NCI-H2227 (cell line): ENCODE results near the gene KPTN.

Experiments
- DNase-seq: peaks from one replicate; lab custom pipeline; 2025; ENCODE audit not compliant: unreplicated experiment; lab: John Stamatoyannopoulos, UW

Gene KPTN

DNA sequence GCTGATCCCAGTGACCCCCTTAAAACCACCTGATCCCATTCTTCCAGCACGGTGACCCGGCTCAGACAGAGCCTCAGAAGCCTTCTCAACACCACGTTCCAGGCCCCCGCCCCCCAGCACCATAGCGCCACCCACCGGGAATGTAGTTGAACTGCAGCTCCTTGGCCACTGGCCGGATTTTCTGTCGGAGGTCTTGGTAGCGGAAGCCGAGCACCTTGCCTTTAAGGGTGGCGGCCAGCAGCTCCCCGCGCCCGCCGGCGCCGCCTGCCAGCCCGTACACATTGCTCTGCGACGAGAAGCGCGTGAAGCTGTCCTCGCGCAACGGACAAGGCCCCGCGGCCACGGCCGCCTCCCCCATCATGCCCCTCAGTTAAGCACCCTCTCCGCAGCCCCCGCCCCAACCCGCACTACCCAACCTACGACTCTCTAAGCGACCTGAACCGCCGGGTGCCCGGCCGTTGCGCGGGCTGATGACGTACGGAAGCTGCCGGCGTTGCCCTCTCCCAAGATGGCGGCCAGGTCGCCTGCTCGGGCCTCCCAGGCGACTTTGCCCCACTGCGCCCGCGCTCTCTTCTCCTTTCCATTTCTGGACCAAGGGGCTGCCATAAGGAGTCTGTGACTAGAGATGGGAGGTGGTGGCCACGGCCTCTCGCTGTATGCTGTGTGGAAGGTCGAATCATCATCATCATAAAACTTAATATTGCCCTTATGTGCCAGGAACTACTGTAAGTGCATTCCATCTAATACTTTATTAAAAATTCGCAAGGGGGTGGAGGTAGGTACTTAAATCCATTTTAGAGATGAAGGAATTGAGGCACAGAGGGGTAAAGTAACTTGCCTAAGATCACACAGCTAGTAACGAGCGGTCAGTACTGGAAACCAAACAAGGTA is at the start of gene KPTN:
KPTN (minus strand) TSS at position 420 of the 891 bp plus-strand sequence; CDS start at position 361, 59 bp downstream.
- peak; percentile 91 for DNase-seq

DNA sequence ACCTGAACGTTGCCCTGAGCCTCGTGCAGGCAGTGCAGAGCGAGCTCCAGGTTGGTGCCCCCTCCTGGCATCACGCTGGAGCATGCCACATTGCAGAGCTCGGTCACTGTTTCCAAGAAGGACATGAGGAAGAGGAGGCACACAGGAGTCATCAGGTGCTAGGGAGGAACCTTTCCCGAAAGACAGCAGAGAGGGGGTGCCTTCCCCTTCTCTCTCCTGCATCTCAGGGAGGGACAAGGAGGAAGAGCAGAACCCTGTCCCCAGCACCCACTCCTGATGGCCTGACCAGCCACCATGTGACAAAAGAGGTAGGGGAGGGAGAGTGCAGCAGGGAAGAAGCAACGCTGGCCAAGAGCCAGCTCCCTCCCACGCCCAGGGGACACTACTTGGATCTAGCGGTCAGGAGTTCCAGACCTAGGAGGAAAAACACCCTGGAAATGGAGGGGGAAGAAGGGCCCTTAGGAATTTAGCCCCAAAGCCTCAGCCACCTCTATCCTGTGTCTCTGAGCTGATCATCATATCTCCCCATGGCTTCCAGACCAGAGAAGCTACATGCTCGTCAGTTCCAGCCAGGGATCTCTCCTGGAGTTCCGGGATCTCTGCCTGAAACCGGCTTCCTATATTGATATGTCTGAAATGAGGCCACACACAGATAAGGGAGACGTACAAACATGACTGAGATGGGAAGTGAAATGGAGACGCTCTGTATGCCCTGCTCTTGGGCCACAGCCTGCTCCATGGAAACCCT is 47.8 kb upstream of the KPTN start:
- DNase-seq, result no peak

DNA sequence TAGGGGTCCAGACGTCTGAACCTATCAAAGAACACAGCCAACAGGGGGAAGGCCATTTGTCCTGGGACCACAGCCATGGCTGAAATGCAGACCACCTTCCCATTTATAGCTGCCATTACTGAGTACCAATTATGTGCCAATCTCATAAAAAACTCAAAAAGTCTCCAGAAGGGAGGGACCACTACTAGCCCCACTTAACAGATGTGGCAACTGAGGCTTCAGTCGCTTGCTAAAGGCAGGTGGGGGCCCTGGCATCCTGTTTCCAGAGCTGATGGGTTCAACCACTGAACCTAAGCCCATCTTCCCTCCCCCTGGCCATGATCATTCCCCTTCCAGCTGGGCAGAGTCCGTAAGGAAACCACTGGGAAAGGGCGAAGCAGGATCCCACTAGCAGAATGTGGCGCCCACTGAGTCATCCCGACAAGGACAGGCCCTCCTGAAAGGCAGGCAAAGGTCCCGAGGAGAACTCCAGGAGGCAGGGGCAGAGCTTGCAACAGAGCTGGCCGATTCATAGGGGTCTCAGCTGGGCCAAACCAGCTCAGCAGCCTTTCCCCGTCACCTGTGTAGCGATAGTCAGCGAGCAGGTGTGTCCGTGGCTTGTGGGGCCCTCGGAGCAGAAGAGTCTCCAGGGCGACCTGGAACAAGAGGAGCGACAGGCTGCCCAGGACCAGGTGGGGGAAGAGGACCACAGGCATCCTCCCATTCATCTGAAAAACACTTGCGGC is 45.2 kb upstream of the KPTN start:
- no peak for DNase-seq

DNA sequence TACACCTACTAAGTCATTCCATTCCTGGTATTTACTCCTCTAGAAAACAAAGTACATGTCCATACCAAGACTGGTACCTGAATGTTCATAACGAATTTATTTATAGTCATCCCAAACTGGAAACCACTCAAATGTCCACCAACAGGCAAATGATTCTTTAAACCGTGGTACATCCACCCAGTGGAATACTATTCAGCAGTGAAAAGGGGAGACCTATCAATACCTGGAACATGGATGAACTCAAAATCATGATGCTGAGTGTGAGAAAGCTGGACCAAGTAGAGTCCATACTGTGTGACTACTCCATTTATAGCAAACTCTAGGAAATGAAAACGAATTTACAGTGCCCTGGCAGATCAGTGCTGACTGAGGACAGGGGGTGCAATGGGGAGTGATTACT is 42.8 kb upstream of the KPTN start:
- DNase-seq, result no peak

DNA sequence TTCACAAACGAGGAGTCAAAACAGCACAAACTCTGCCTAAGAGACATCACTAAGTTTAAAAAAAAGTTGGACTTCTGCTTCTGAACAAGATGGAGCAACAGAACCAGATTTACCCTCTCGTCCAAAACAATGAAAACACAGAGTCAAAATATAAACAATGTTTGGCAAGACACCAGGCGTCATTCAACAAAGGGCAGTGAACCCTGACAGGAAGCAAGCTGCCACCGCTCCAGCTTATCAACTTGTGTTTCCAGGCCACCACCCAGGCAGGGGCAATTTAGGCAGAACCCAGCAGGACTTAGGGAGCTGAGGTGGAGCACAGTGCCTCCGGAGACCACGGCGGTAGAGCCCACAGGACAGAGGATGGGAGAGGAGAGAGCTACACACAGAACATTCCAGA is 39.5 kb upstream of the KPTN start:
- DNase-seq, result no peak

DNA sequence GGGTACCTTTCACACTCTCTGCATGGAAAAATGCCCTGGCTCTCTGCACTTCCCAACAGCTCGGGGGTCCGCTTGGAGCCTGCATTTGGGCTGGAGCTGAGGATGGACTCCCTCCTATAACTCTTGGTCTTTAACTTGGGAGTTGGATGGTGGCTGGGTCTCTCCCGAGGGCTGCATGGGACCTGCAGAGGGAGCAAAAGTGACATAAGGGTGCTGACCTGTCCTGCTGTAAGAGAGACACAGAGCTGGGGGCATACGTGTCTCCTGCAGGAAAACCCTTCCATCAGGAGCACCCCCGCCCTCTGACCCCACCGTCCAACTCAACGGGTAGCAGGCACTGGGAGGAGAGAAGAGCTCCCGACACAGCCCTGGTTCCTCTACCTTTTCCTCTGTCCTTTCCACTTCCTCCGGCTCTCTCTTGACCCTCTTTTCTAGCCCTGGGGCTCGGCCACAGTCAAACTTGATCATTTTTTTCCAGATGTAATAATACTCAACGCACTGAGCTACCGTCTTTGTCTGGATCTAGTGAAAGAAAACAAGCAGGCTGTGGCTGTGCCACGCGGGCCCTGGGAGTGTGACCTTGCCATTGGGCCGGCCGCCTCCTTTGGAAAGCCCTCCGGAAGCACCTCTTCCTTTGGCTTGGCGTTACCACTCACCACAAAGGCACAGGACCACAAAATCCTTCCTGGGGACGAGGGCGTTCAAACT is 37.6 kb upstream of the KPTN start:
- no peak for DNase-seq

DNA sequence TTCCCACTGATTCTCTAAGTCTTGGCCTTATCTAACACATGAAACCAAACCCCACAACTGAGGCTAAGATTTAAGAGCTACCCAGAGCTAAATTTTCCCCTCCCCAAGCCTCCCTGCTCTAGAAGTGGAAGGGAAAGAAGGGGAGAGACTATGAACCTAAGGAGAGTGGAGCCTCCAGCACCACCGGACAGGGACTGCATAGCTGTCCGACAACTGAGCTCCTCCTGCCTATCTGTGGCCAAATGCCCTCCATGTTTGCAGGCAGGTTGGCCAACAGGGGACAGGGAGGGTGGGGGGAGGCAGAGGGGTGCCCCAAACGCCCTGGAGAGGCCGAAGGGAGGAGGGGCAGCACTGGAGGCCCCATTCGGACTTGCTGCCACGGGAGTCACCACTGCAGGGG is 36.8 kb upstream of the KPTN start:
- no peak for DNase-seq

DNA sequence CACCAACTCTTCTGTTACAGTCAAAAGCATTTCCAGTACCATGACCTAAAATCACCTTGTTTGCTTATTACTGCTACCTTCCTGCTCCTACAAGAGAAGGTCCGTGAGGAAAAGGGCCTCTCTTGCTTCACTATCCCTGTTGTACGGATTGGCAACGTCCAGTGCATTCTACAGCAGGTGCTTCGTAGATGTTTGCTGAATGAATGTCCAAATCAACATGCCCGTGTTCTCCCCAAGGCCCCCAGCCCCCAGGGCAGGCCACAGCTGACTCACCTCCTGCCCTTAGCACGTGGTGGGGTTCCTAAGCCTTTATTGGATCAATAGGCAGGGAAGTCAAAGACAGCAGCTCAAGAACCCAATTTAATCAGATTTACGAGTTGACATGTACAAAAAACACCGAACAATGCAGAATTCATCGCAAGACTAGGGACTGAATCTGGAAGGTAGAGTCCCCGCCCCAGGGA is 36.4 kb upstream of the KPTN start:
- DNase-seq, result no peak

DNA sequence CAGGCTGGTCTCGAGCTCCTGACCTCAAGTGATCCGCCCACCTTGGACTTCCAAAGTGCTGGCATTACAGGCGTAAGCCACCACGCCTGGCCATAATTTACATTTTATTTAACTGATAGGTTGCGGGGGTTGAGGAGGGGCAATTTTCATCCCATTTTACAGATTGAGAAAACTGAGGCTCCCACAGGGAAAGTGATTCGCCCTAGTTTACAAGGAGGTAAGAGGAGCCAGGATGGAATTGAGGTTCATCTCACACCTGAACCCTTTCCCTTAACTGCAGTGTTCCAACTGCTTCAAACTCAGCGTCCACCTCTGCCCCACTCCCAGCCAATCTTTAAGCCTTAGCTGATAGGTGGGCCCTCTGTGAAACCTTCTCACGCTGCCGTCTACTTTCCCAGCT is 34.8 kb upstream of the KPTN start:
- DNase-seq, result no peak

DNA sequence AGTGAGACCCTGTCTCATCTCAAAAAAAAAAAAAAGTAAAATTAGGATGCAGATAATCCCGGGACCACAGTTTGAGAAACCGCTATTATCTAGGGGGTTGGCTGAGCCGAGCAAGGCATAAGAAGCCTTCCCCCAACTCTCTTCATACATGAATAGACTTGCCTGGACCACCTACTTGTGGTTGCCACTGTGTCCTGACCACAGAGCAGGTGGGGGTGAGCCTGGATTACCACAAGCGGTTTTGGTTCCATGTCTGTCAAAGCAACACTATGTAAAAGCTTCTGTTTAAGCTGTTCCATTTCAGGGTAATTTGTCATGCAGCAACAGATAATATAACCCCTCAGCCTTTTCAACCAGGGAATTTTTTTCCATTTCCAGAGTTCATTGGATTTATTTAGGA is 34.1 kb upstream of the KPTN start:
- no peak for DNase-seq

DNA sequence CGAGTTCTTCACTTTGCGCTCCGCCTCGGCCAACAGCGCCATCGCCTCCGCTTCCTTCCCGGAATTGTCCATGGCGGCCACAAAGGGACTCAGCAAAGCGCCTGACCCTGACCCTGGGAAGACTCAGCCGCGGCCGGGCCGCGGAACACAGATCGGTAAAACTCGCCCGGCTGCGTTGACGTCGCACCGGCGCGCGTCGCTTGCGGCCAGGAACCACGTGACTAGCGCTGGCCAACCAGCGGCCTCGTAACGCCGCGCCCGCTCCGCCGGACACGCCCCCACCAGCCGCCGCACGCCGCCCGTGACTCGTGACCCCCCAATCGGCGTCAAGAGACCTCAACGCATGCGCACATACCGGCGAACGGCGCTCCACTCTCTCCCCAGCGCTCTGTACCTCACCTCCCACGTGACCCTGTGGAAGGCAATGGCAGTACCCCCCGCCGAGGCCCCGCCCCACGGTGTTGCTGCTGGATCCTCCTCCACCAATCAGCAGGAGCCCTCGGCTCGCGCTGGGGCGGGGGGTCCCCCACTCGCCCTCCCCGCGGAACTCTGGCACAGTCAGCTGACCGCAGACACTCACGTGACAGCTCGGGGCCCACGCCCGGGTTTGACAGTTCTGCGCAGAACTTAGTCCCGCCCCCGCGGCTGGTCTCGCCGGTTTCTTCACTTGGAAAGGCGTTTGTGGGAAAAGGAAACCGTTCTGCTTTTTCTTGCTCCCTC is 31.0 kb upstream of the KPTN start, which contains the start of gene NAPA:
NAPA (minus strand) TSS at position 195 of the 720 bp plus-strand sequence; CDS start at position 72, 123 bp downstream.
- peak; percentile 100 for DNase-seq

DNA sequence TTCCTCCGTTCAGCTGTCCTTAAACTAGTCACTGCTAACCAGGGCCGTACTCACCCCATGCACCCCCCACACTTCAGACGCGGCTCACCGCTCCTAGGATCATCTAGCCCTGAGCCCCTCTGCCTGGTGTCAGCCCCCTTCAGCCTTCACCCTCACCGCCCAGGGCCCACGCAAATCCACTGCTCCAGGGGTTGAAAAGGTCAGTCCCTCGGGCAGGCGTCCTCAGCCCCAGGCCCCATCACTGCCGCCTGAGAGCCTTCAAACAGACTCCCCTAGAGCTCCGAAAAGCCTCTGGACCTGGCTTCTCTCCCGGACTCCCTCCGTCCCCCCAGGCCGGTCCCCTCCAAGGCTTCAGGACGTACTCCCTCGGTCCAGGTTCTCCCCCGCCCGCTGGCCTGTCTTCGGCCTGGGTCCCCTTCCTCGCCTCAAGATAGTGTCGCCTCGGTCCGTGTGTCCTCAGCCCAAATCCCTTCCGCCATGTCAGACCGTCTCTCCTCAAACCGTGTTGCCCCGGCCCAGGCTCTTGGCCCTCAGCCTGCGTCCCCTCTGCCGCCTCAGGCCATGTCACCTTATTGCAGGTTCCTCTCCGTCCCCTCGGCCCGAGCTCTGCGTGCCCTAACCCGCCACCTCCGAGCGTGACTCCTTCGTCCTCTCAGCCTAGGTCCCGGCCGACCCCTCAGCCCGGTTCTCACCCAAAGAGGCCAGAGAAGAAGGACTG is 30.3 kb upstream of the KPTN start:
- no peak for DNase-seq

DNA sequence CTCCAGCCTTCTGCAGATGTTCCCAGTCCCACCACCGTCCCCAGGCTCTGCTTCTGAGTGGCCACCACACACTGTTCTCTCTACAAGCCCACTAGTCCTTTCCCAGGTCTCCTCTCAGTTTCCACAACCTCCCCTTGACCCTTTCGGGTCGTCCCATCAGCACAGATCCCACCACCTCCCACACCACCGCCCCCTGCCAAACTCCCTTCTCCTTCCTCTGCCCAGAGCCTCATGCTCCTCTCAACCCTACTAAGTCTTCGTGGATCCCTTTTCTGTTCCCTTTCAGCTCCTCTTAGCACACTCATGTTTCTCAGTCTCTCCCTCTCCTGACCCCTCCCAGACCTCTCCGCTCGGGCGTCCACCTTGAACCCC is 28.9 kb upstream of the KPTN start:
- DNase-seq, result no peak

DNA sequence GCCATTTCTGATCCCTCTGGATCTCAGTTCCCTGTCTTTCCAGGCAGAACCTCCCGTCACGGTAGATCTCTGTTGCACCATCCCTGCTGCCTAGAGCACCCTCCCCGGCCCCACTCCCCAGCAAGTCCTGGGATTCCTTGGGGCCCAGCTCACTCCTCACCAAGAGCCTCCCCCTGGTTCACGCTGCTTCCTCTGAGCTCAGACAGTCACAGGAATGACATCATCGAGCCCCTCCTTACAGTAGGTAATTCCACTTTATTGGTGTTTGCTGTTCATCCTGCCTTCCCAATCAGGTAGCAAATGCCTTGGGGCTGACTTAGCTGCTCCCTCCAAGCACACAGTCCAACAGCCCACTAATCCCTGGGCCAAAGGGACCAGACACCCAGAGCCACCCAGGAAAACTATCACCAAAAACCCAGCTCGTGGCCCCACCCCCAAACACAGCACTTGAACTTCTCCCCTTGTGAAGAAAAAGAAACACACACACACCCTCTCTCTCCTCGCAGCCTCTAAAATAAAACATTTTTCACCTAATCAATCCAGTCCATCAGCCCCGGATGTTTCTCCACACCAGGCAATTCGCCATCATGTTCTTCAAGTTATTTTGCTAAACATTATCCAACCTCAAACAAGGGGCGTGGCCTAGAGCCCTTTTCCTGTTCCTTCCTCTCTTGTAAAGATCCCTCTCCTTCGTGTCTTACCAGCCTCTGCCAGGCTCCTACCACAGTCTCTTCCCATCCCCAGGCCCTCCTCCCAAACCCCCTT is 28.3 kb upstream of the KPTN start:
- no peak for DNase-seq

DNA sequence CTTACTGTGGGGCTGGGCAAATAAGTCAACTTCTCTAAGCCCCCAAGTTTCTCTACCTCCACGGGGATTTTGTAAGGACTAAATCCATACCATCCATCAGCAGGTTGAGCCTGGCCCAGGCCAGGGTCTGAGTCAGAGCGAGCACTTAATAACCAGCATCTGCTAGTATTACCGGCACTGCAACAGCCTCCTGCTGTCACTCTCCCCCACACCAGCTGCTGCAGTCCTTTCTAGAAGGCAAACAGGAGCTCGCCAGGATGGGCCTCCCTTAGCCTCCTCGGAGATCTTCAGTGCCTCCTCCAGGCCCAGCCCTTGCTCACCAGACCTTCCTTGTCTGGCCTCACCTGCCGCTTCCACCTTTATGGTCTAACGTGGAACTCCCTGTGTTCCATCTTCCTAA is 27.7 kb upstream of the KPTN start:
- no peak for DNase-seq

DNA sequence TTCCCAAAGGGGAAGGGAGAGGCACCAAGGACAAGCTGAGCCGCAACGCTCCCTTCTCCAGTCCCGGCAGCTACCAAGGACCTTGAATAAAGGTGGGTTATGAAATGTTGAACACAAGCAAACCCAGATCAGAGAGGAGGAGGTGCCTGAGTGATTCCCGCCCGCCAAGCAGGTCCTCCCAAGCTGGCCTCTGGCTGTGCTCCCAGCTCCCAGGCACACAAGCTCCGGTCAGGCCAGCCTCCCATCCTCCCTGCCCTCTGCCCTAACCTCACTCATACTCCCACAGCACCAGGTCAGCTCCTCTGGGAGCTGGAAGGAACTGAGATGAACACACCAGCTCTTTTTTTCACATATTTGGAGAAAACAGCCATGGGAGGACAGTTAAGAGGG is 27.1 kb upstream of the KPTN start:
- DNase-seq, result no peak

DNA sequence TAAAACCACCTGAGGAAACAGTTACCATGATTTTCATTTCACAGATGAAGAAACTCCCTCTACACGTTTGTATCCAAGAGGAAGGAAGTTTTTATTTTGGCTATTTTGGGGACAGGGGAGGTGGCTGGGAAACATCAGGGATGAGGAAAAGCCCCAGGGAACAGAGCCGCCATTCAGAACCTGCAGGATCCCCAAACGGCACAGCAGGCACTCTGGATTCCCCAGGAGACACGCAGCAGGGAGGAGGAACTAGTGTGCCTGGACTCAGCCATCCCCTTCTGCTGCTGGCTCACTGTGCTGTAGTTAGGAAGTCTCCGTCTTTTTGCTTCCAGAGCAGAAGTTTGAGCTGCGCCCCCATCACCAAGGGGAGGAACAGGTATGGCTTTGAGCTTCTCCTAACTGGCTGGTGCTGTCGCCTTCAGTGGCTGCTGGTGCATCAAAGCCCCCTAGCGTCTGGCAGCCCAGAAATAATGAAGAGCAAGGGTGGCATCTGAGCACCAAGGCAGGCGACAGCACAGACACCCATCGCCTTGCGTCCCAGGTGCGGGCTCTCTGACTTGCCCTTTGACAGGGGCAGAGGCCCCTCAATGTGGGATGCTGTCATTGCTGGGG is 26.6 kb upstream of the KPTN start:
- no peak for DNase-seq

DNA sequence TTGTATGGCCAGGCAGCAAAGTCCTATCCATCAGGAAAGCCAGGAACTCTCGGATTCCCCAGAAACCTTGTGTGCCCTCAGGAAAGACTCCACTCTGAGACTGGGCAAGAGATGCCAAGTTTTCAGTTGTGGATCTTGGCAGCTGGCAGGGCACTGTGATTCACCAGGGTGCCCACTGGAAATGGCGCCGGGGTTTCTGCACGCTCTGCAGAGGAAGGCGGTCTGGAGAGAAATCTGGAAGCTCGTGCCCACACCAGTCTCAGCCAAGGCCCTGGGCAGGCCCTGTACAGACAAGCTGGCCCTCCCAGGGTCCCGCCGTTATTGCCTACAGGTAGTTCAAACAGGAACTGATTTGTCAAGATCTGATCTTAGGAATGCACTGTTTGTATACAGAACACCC is 26.0 kb upstream of the KPTN start:
- no peak for DNase-seq
